OCI-LY3 (cell line): ENCODE data around the gene ZNF487.
"Not testable (repeated sequence)": the region's sequence is repeated elsewhere in the genome, so short reads cannot be mapped to it uniquely, and the experiment has no call there.

Source experiments
- EZH2phosphoT487 ChIP-seq: fragments of 200-600 bp; shearing (Covaris generic); IDR thresholded peaks from 2 replicates; pipeline ENCODE4 v1.6.1; 2018; ENCODE audit warnings: antibody characterized with exemption, mixed run types, low read depth
- TF ChIP-seq, protein P1 (sequence below): fragments of 200-600, 300-600 bp; sonication (generic); IDR thresholded peaks from 2 replicates; pipeline ENCODE4 v1.5.1; 2014; ENCODE audit warnings: antibody characterized with exemption, low read length, low read depth

DNA sequence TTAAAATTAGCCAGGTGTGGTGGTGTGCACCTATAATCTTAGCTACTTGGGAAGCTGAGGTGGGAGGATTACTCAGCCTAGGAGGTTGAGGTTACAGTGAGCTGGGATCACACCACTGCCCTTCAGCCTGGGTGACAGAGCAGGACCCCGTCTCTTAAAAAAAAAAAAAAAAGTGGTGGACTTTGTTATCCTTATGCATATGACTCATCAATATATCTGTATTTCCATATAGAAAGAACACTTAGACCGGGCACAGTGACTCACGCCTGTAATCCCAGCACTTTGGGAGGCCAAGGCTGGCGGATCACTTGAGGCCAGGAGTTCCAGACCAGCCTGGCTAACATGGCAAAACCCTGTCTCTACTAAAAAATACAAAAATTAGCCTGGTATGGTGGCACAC is 15.0 kb upstream of the ZNF487 start:
- TF ChIP-seq, protein P1, sequence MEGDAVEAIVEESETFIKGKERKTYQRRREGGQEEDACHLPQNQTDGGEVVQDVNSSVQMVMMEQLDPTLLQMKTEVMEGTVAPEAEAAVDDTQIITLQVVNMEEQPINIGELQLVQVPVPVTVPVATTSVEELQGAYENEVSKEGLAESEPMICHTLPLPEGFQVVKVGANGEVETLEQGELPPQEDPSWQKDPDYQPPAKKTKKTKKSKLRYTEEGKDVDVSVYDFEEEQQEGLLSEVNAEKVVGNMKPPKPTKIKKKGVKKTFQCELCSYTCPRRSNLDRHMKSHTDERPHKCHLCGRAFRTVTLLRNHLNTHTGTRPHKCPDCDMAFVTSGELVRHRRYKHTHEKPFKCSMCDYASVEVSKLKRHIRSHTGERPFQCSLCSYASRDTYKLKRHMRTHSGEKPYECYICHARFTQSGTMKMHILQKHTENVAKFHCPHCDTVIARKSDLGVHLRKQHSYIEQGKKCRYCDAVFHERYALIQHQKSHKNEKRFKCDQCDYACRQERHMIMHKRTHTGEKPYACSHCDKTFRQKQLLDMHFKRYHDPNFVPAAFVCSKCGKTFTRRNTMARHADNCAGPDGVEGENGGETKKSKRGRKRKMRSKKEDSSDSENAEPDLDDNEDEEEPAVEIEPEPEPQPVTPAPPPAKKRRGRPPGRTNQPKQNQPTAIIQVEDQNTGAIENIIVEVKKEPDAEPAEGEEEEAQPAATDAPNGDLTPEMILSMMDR, result not testable (repeated sequence)
- not testable (repeated sequence) for TF ChIP-seq EZH2phosphoT487
